GM10266 (cell line): Measurements from ENCODE around the gene STUM.

Experiments
- DNase-seq: peaks from one replicate; pipeline ENCODE4 v3.0.0; 2012; ENCODE audit errors: extremely low spot score
- TF ChIP-seq, protein P1 (sequence below): IDR thresholded peaks from 2 replicates; pipeline ENCODE4 v1.5.1; 2012; ENCODE audit warnings: mild to moderate bottlenecking, low read depth; ENCODE audit not compliant: control insufficient read depth, insufficient read depth; ENCODE audit errors: missing control alignments

STUM gene

DNA sequence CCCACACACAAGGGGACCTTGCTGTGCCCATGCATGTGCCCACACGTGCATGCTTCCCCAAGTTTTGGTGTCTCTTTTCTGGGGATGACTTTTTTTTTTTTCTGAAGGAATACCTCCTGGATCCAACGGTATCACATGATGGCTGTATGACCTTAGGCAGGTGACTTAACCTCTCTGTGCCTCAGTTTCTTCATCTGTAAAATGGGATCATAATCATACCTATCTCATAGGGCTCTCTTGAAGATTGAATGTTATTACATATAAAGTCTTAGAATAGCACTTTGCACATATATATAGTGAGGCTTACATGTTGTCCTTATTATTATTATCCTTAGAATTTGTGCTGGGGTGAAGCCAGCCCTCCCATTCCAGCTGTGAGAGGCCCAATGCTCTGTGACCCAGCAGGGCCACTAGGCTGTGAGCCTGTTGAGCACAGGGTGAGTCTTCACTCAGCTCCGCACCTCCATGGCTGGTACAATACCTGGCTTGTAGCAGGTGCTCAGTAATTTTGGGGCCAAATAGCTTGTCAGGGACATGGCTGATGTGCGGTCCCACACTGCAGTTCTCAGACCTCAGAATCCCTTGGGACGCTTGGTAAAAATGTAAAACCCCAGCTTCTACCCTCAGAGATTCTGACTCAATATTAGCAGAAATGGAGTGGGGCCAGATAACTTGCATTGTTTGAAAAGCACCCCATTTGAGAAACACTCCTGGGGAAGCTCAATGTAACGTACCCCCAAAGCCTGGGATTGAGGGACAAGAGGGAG lies 20.6 kb downstream of the STUM start:
- TF ChIP-seq, protein P1, sequence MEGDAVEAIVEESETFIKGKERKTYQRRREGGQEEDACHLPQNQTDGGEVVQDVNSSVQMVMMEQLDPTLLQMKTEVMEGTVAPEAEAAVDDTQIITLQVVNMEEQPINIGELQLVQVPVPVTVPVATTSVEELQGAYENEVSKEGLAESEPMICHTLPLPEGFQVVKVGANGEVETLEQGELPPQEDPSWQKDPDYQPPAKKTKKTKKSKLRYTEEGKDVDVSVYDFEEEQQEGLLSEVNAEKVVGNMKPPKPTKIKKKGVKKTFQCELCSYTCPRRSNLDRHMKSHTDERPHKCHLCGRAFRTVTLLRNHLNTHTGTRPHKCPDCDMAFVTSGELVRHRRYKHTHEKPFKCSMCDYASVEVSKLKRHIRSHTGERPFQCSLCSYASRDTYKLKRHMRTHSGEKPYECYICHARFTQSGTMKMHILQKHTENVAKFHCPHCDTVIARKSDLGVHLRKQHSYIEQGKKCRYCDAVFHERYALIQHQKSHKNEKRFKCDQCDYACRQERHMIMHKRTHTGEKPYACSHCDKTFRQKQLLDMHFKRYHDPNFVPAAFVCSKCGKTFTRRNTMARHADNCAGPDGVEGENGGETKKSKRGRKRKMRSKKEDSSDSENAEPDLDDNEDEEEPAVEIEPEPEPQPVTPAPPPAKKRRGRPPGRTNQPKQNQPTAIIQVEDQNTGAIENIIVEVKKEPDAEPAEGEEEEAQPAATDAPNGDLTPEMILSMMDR: no peak
- no peak for DNase-seq

DNA sequence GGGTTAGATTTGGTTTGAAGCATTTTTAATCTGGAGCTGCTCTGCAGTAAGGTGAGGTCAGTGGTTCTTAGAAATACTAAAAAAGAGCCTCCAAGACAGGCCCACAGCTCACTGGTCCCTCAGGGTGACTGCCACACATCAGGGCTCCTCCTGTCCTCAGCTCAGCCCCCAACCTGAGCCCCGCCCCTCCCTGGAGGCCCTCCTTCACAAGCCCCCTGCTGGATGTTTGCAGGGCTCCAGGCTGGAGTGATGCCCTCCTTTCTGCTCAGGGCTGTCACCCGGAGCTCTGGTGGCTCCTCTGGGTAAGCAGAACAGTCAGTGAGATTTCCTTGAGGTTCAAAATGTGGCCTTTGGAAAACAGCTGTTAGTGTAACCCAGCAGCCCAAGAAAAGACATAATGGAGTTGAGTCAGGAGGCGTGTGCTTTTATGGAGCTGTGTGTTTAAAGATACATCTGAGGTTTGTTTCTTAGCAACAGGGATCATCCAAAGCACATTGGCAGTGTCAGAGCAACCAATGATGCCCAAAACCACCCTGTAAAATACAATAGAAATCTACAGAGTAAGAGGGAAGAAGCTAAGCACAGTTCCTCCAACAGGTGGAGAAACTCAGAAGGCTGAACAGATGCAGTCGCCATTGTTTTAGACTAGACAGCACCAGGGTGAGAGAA lies 21.4 kb downstream of the STUM start:
- TF ChIP-seq, protein P1: peak; percentile 20
- DNase-seq: no peak

DNA sequence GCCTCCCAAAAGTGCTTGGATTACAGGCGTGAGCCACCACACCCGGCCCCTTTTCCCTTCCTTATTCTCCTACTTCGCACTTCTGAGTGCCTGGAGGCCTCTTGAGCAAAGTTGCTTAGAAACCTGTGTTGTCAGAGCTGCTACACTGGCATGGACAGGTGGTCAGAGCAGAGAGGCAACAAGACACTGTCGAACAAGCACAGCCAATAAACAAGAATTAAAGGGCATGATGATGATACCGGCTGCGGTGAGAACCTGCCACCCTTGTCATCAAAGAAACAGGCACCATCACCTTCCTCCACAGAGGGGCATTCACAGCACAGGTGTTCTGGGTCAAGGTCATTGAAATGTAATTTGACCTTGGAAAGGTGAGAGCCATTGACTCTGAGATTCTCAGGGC lies 23.3 kb downstream of the STUM start:
- no peak for DNase-seq
- TF ChIP-seq, protein P1: no peak

DNA sequence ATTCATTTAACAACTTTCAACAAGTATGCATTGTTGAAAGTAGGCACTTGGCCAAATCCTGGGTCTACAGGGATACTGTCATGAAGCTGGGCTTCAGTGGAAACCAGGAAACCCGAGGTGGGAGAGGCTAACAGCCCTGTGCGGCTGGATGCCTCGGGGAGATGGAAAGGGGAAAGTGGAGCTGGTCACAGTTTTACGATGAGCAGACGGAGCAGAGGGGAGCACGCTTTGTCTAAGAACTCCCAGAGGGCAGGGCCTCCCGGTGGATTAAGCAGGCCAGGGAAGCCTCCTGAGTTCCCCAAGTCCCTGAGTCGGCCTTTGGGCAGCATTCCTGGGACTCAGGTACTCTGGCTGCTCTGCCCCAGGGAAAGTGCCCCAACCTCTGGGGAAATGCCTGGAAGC lies 23.8 kb downstream of the STUM start:
- TF ChIP-seq, protein P1: no peak
- DNase-seq: no peak

DNA sequence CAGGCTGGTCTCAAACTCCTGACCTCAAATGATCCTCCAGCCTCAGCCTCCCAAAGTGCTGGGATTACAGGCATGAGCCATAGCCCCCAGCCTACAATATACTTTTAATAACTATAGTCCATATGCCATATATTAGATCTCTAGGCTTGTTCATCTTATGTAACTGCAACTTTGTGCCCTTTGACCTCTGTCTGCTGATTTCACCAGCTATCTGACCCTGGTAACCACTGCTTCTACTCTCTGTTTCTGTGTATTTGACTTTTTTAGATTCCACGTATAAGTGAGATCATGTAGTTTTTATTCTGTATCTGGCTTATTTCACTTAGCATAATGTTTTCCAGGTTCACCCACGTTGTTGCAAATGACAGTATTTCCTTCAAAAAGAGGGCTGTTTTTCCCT lies 25.5 kb downstream of the STUM start:
- TF ChIP-seq, protein P1: no peak

DNA sequence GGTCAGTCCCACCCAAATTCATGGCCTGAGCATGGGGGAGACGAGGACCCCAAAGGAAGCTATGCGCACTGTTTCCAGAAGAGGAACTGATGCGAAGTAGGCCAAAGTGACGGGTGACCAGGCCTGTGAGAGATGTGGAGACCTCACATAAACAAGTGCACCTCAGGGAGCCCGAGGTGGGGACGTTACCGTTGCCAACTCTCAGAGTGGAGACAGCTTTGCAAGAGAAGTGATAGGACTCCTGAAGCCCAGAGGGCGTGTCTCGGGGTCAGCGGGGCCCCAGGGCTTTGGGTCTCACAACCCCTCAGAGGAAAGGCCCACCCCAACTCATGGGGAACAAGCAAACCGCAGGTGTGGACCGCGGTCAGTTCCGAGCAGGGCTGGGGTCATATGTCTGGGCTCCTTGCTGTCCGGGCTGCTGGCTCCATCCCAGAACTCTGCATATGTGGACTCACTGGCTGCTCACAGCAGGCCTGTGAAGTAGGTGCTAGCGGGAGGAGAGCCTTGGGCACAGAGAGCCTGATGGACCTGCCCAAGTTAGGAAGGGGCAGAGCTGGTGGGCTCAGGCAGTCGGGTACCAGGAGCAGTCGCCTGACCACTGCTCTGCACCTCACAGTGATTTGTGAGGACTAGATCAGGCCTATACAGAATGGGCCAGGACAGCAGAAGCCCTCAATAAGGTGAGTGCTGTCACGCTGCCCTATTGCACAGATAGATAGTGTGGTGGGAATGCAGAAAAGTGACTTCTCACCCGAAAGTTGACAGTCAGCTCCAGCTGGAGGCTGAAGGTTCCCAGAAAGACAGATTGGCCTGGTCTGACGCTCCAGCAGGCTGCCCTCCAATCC lies 26.2 kb downstream of the STUM start:
- DNase-seq: no peak
- TF ChIP-seq, protein P1: no peak

More for the DNA sequence above, 25.5 kb downstream of the STUM start:
- DNase-seq: no peak
